ENCODE data around the gene RIT1.

DNA sequence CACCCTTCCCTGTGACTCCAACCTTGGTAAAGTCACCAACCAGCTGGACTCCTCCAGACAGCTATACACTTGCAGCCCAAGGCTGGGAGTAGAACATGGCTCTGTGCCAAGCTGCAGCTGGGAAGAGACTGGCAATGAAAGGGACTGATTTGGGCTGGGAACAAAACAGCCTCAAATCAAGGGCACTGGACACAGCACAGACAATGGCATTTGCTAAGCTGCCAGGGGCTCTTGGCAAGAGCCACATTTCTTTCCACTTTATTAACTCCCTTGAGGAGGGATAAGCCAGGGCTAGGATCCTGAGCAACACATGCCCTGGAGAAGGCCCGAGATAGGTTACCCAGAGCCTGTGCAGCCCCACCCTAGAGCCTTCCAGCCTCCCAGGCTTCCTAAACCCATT, 39.8 kb downstream of the RIT1 start:
- TF ChIP-seq EZH2 (IDR thresholded peaks at IDR 0.05; ENCODE audit: borderline replicate concordance, low read depth, low read length, severe bottlenecking) = no peak
- no peak for TF ChIP-seq POLR2A (IDR thresholded peaks at IDR 0.05; ENCODE audit: low read depth, low read length)
- TF ChIP-seq, protein P1, sequence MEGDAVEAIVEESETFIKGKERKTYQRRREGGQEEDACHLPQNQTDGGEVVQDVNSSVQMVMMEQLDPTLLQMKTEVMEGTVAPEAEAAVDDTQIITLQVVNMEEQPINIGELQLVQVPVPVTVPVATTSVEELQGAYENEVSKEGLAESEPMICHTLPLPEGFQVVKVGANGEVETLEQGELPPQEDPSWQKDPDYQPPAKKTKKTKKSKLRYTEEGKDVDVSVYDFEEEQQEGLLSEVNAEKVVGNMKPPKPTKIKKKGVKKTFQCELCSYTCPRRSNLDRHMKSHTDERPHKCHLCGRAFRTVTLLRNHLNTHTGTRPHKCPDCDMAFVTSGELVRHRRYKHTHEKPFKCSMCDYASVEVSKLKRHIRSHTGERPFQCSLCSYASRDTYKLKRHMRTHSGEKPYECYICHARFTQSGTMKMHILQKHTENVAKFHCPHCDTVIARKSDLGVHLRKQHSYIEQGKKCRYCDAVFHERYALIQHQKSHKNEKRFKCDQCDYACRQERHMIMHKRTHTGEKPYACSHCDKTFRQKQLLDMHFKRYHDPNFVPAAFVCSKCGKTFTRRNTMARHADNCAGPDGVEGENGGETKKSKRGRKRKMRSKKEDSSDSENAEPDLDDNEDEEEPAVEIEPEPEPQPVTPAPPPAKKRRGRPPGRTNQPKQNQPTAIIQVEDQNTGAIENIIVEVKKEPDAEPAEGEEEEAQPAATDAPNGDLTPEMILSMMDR (IDR thresholded peaks at IDR 0.05; ENCODE audit: extremely low read depth in 1 of 2, insufficient read depth in 1 of 2, low read depth in 1 of 2, low read length in 2 of 2) = no peak
- no peak for TF ChIP-seq POLR2AphosphoS5 (IDR thresholded peaks at IDR 0.05; ENCODE audit: insufficient read depth, low read depth, low read length)
- TF ChIP-seq, protein P2, sequence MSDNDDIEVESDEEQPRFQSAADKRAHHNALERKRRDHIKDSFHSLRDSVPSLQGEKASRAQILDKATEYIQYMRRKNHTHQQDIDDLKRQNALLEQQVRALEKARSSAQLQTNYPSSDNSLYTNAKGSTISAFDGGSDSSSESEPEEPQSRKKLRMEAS (IDR thresholded peaks at IDR 0.05; ENCODE audit: insufficient read depth, insufficient read length) = no peak
